DMS 273 (cell line): Measurements from ENCODE around the gene TPPP3.

ENCODE experiments used
- DNase-seq: peaks from one replicate; lab custom pipeline; 2025; ENCODE audit not compliant: unreplicated experiment; lab: John Stamatoyannopoulos, UW

TPPP3 gene

DNA sequence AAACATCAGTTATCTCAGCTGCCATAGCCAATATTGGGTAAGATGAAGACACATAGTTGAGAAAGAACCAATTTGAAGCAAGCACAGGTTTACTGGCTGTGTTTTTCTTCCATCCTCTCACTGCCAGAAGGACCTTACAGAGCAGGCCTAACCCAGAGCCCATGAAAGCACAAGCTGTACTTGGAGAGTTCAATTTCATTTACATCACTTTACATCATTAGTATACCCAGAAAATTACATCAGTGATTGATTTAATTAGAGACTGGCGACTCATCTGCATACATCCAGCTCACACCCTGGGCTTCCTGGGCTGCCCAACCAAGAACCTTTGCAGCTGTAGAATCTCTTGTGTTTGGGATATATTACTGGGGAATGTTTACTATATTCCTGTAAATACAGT lies 43.0 kb downstream of the TPPP3 start:
- no peak for DNase-seq

DNA sequence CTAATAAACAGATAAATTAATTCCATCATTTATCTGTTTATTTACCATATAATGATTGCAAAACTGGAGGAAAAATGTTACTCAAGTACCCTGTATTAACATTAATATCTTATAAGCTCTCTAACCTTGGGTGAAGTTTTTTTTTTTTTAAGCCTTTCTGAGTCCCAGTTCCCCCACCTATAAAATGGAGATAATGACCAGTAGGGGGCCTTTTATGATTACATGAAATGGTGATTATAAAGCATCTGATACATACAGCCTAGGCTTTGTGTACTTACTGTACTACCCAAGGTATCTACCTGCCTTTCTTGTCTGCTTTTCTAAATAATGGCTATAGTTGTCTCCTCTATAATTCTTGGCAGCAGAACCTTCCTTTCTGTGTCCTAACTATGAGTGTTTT lies 44.1 kb downstream of the TPPP3 start:
- DNase-seq, result peak; percentile 75

DNA sequence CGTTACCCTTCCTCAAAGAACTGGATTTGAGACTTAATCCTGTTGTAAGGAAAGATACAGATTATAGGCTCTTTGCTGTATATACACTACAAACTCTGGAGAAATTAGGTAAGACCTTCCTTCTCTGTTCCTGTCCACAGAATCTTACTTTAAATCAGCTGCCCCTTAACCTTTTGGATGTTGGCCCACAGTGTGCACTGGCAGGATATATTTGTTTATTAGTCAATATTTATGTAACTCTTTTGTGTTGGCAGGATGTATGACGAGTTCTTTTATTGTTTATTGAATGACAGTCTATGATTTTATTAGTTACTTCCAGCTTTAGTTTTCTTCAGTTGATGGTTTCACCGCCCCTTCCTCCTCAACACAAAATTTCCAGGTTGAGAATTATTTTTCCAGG lies 47.0 kb downstream of the TPPP3 start:
- DNase-seq, result no peak

- DNase-seq, result no peak
Observed at GRCh38 chr16:67345401-67345800, 47.9 kb downstream of the TPPP3 start.

DNA sequence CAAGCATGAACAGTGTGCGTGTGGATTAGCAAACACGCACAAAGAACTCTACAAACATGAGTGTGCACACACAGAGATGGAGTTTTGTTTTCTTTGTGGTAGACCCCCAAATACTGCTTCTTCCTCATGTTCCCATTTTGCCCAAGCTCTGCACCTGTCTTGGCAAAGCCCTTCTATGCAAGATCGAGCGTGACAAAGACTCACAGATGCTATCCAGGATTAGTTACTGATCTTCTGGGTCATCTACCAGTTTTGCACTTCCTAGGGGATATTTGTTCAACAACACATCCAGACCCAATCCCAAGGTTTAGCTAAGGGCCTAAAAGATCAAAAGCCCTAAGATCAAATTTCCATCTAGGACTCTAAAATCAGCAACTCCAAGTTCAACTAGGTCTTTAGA lies 50.7 kb downstream of the TPPP3 start:
- no peak for DNase-seq

DNA sequence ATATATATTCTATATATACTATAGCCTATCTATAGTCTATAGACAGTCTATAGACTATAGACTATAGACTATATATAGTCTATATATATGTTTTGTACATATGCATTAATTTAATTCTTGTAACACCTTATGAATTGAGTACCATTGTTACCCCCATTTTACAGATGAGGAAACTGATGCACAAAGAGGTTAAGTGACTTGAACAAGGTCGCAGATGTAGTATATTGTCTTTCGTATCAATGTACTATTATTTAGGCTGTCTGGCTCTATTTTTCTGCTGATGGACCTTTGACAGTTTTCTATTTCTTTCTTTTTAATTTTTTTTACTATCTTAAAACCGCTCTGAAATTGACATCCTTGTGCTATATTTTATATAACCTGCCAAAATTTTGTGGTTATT lies 52.0 kb downstream of the TPPP3 start:
- no peak for DNase-seq
